ENCODE measurements around the gene SLC22A17. TPM values are rescaled to one million over a fixed set of nuclear protein-coding genes. Genes with fewer than 3 reads are reported as not detected.
A peak's percentile ranks its signal among the peaks of the same experiment; 100 is the strongest.

Gene SLC22A17
- total RNA-seq, 1 donor from 2014 or later = 52.5 TPM

DNA sequence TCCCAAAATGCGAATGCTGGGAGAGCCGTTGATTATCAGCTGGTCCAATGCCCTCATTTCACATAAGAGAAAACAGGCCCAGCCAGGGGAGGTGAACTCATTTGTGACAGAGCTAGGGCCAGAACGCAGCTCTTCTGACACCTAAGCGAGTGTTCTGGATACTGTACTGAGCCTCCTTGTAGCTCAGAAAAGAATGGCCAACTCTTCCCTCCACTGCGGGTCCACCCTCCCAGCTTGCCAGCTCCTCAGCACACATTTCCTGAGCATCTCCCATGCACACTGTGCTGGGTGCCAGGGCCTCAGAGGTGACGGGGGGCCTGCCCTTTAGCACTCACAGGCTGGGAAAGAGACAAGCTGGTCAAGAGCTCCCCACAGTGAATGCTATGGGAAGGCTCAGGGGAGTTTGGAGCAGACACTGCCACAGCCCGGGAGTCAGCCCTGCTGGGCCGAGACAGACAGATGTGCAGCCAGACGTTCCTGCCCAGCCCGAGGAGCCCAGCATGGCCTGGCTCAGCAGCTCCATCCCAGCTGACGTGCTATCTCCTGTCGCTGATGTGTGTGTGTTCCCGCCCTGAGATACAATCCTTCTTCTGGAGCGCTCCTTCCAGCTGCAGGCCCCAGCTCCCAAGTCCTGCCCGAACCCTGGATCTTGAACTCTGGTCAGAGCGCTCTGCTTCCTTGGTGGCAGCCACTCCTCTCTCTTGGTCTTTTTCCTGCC, 27.7 kb upstream of the SLC22A17 start:
- no peak for DNase-seq (ENCODE audit: extremely low spot score, unreplicated experiment)
- Mint-ChIP-seq H3K27me3 (peaks cover 20% of the 10 kb centered on the region), H3K36me3 (no peaks in the 10 kb centered on the region), H3K9me3 (no peaks in the 10 kb centered on the region), H3K4me3 (no peak overlapping the region), H3K27ac (no peak overlapping the region), H3K4me1 (ENCODE audit: unreplicated experiment) (peaks cover 5% of the 10 kb centered on the region)
- TF ChIP-seq, protein P1, sequence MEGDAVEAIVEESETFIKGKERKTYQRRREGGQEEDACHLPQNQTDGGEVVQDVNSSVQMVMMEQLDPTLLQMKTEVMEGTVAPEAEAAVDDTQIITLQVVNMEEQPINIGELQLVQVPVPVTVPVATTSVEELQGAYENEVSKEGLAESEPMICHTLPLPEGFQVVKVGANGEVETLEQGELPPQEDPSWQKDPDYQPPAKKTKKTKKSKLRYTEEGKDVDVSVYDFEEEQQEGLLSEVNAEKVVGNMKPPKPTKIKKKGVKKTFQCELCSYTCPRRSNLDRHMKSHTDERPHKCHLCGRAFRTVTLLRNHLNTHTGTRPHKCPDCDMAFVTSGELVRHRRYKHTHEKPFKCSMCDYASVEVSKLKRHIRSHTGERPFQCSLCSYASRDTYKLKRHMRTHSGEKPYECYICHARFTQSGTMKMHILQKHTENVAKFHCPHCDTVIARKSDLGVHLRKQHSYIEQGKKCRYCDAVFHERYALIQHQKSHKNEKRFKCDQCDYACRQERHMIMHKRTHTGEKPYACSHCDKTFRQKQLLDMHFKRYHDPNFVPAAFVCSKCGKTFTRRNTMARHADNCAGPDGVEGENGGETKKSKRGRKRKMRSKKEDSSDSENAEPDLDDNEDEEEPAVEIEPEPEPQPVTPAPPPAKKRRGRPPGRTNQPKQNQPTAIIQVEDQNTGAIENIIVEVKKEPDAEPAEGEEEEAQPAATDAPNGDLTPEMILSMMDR (conservative IDR thresholded peaks at IDR 0.05) = no peak

DNA sequence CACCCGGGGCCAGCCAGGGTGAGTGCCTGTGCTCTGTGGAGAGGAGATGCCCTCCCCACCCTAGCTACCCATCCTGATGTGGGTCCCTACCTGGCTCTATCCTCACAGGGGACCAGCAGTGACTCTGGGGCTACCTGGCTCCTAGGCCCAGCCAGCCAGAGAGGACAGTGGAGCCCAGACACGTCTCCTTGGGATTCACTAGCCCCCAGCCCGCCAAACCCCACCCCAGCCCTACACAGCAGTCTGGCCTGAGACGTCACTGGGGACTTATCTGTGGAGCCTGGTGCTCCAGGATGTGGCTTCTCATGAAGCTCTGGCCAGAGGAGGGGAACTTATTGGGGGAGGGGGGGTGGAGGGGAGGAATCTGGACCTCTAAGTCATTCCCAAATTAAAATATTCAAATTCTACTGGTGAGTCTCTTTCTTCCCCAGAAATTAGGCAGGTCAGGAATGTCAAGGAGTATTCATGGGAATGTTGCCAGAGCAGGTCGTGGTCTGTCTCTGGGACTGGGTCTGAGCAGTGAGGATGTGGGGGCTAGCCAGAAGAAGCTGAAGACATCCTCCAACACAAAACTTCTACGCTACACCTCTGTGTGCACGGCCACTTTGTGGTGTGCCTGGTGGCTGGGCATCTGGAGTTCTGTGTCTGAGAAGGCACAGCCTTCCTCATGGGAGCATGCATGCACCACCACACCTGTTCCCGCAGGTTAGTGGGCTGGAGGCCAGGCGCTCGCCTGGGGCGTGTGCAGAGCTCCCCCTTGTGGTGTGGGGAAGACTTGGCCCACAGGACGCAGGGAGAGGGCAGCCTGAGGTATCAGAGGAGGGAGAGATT, 26.9 kb upstream of the SLC22A17 start:
- H3K36me3 Mint-ChIP-seq = no peaks in the 10 kb centered on the region
- H3K9me3 Mint-ChIP-seq = no peaks in the 10 kb centered on the region
- peaks cover 20% of the 10 kb centered on the region for H3K27me3 Mint-ChIP-seq
- no peak overlapping the region for H3K27ac Mint-ChIP-seq
- no peak overlapping the region for H3K4me3 Mint-ChIP-seq
- H3K4me1 Mint-ChIP-seq (ENCODE audit: unreplicated experiment) = no peaks in the 10 kb centered on the region
- DNase-seq (ENCODE audit: extremely low spot score, unreplicated experiment) = no peak
- TF ChIP-seq, protein P1 (conservative IDR thresholded peaks at IDR 0.05) = peak; percentile 88

DNA sequence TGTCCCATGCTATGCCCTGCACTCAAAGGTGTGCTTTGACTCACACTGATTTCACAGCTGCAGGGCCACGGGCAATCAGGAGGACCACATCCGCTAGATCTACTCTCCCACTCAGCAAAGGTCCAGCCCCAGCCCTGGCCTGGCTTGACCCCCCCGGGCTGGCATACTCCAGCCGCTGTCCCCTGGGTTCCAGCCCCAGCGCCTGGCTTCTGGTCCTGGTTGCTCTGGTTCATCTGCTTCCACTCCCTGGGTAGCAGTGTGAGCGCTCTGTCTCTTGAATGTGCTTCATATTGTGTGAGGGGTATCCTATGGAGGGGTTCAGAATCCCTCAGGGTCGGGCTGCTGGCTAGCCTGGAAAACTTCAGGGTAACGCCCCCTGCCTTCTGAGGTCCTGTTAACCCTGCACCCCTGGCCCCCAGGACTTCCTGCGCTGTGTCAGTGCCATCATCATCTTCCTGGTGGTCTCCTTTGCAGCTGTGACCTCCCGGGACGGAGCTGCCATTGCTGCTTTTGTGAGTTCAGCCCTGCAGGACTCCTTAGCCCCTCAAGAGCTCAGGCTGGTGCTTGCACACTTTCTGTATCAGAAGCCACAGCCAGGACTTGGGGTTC, 26.0 kb upstream of the SLC22A17 start:
- Mint-ChIP-seq H3K27me3 (peaks cover 20% of the 10 kb centered on the region), H3K4me1 (ENCODE audit: unreplicated experiment) (no peaks in the 10 kb centered on the region), H3K27ac (no peak overlapping the region), H3K4me3 (no peak overlapping the region), H3K36me3 (no peaks in the 10 kb centered on the region), H3K9me3 (no peaks in the 10 kb centered on the region)
- DNase-seq (ENCODE audit: extremely low spot score, unreplicated experiment) = no peak
- TF ChIP-seq, protein P1 (conservative IDR thresholded peaks at IDR 0.05) = no peak

DNA sequence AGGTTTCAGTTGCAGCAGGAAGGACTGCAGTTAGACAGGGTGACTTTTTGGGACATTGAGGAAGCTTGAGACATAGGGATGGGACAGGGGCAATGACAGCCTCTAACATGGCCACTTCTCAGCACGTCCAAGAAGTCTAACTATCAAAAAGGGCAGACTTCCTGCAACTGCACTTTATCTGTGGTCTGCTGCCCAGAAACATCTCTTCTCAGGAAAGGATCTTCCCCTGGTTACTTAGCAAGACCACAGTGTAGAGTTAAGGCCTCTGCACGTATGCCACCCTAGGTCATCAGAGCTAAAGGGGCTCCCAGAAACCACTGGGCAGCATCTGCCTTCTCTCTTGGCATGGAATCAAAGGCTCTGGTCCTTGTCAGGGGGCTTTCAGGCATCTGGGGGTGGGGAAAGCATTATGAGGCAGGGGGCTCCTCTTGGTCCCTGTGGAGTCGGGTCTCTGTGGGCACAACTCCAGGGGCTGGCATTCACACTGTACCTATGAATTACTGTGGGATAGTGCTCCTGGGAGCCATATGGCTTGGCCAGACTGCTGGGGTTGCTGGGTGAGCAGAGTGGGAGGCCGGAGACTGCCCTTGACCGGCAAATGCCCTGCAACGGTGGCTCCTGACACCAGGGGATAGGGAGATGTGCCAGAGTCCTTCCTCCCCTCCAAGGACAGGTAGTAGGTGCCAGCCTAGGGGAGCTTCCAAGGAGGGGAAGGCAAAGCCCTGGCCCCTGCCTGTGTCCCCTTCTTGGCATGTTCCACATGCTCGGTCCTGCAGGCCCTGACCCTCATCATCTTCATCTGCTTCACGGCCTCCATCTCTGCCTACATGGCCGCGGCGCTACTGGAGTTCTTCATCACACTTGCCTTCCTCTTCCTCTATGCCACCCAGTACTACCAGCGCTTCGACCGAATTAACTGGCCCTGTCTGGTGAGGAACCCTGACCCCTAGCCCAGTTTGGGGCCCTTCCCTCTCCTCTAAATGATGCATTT, 25.2 kb upstream of the SLC22A17 start:
- Mint-ChIP-seq H3K4me1 (ENCODE audit: unreplicated experiment) (no peaks in the 10 kb centered on the region), H3K4me3 (no peak overlapping the region), H3K27ac (no peak overlapping the region), H3K9me3 (no peaks in the 10 kb centered on the region), H3K36me3 (no peaks in the 10 kb centered on the region), H3K27me3 (peaks cover 19% of the 10 kb centered on the region)
- TF ChIP-seq, protein P1 (conservative IDR thresholded peaks at IDR 0.05) = no peak
- no peak for DNase-seq (ENCODE audit: extremely low spot score, unreplicated experiment)

DNA sequence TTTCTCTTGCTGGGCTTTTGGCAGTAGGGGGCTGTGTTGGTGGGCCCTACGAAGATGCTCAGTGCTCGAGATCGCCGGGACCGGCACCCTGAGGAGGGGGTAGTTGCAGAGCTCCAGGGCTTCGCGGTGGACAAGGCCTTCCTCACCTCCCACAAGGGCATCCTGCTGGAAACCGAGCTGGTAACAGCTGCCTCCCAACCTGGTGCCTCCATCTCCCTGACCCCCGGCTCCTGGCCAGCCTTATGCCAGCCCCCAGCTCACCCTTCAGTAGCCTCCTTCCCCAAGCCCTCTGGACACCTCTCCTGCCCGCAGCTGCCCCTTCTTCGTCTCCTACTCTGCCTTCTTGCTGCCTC, 24.5 kb upstream of the SLC22A17 start:
- TF ChIP-seq, protein P1 (conservative IDR thresholded peaks at IDR 0.05) = no peak
- Mint-ChIP-seq H3K4me1 (ENCODE audit: unreplicated experiment) (no peaks in the 10 kb centered on the region), H3K27me3 (peaks cover 14% of the 10 kb centered on the region), H3K27ac (no peak overlapping the region), H3K36me3 (no peaks in the 10 kb centered on the region), H3K4me3 (no peak overlapping the region), H3K9me3 (no peaks in the 10 kb centered on the region)
- DNase-seq (ENCODE audit: extremely low spot score, unreplicated experiment) = no peak
